ENCODE measurements around the gene ZFPM1.

The ZFPM1 gene

GRCh38 chr16:88429387-88430184, 23.5 kb upstream of the ZFPM1 start:
- no peak overlapping the region for H3K4me3 ChIP-seq (ENCODE audit: control insufficient read depth, low read depth, low read length)
- no peak for DNase-seq (ENCODE audit: low read depth)
- TF ChIP-seq CTCF (conservative IDR thresholded peaks at IDR 0.05; ENCODE audit: control insufficient read depth, insufficient read depth, low read depth, low read length): no peak

- DNase-seq (ENCODE audit: low read depth): no peak
- H3K4me3 ChIP-seq (ENCODE audit: control insufficient read depth, low read depth, low read length): no peak overlapping the region
- no peak for TF ChIP-seq CTCF (conservative IDR thresholded peaks at IDR 0.05; ENCODE audit: control insufficient read depth, insufficient read depth, low read depth, low read length)
Measured at GRCh38 chr16:88430185-88430523, 22.9 kb upstream of the ZFPM1 start.

GRCh38 chr16:88430524-88431446, 22.3 kb upstream of the ZFPM1 start:
- DNase-seq (ENCODE audit: low read depth): no peak
- TF ChIP-seq CTCF (conservative IDR thresholded peaks at IDR 0.05; ENCODE audit: control insufficient read depth, insufficient read depth, low read depth, low read length): no peak
- no peak overlapping the region for H3K4me3 ChIP-seq (ENCODE audit: control insufficient read depth, low read depth, low read length)

GRCh38 chr16:88431651-88432050, 21.4 kb upstream of the ZFPM1 start:
- no peak for DNase-seq (ENCODE audit: low read depth)
- no peak overlapping the region for H3K4me3 ChIP-seq (ENCODE audit: control insufficient read depth, low read depth, low read length)
- TF ChIP-seq CTCF (conservative IDR thresholded peaks at IDR 0.05; ENCODE audit: control insufficient read depth, insufficient read depth, low read depth, low read length): no peak

GRCh38 chr16:88432174-88432573, 20.9 kb upstream of the ZFPM1 start:
- H3K4me3 ChIP-seq (ENCODE audit: control insufficient read depth, low read depth, low read length): no peak overlapping the region
- DNase-seq (ENCODE audit: low read depth): no peak
- TF ChIP-seq CTCF (conservative IDR thresholded peaks at IDR 0.05; ENCODE audit: control insufficient read depth, insufficient read depth, low read depth, low read length): no peak

- DNase-seq (ENCODE audit: low read depth): no peak
- TF ChIP-seq CTCF (conservative IDR thresholded peaks at IDR 0.05; ENCODE audit: control insufficient read depth, insufficient read depth, low read depth, low read length): no peak
- no peak overlapping the region for H3K4me3 ChIP-seq (ENCODE audit: control insufficient read depth, low read depth, low read length)
Measured at GRCh38 chr16:88432753-88433152, 20.3 kb upstream of the ZFPM1 start.

Measured in fibroblast of mammary gland (primary cell).